ENCODE measurements around the gene MOG.

MOG gene

GRCh38 chr6:29705389-29706231 is 48.7 kb downstream of the MOG start:
- DNase-seq (ENCODE audit: low read depth), result no peak
- TF ChIP-seq MYC (IDR thresholded peaks at IDR 0.05; ENCODE audit: low read depth, low read length) (no peak), MAX (IDR thresholded peaks at IDR 0.05; ENCODE audit: low read depth, low read length) (no peak), POLR2A (IDR thresholded peaks at IDR 0.05; ENCODE audit: extremely low read depth, insufficient read length) (no peak), CTCF (IDR thresholded peaks at IDR 0.05; ENCODE audit: low read depth, low read length) (no peak)
- H3K4me3 ChIP-seq (ENCODE audit: low read depth, low read length), result no peak overlapping the region

GRCh38 chr6:29708432-29709179 is 51.7 kb downstream of the MOG start:
- DNase-seq (ENCODE audit: low read depth), result no peak
- TF ChIP-seq POLR2A (IDR thresholded peaks at IDR 0.05; ENCODE audit: extremely low read depth, insufficient read length), result no peak
- no peak for TF ChIP-seq CTCF (IDR thresholded peaks at IDR 0.05; ENCODE audit: low read depth, low read length)
- no peak for TF ChIP-seq MAX (IDR thresholded peaks at IDR 0.05; ENCODE audit: low read depth, low read length)
- no peak for TF ChIP-seq MYC (IDR thresholded peaks at IDR 0.05; ENCODE audit: low read depth, low read length)
- no peak overlapping the region for H3K4me3 ChIP-seq (ENCODE audit: low read depth, low read length)

GRCh38 chr6:29709188-29709587 is 52.3 kb downstream of the MOG start:
- DNase-seq (ENCODE audit: low read depth), result no peak
- no peak for TF ChIP-seq MYC (IDR thresholded peaks at IDR 0.05; ENCODE audit: low read depth, low read length)
- TF ChIP-seq CTCF (IDR thresholded peaks at IDR 0.05; ENCODE audit: low read depth, low read length), result no peak
- TF ChIP-seq POLR2A (IDR thresholded peaks at IDR 0.05; ENCODE audit: extremely low read depth, insufficient read length), result no peak
- TF ChIP-seq MAX (IDR thresholded peaks at IDR 0.05; ENCODE audit: low read depth, low read length), result no peak
- H3K4me3 ChIP-seq (ENCODE audit: low read depth, low read length), result no peak overlapping the region

- TF ChIP-seq POLR2A (IDR thresholded peaks at IDR 0.05; ENCODE audit: extremely low read depth, insufficient read length) (no peak), MAX (IDR thresholded peaks at IDR 0.05; ENCODE audit: low read depth, low read length) (no peak), CTCF (IDR thresholded peaks at IDR 0.05; ENCODE audit: low read depth, low read length) (no peak), MYC (IDR thresholded peaks at IDR 0.05; ENCODE audit: low read depth, low read length) (no peak)
- H3K4me3 ChIP-seq (ENCODE audit: low read depth, low read length), result no peak overlapping the region
- DNase-seq (ENCODE audit: low read depth), result no peak
Measured at GRCh38 chr6:29710281-29710941, 53.5 kb downstream of the MOG start.

- no peak for TF ChIP-seq MAX (IDR thresholded peaks at IDR 0.05; ENCODE audit: low read depth, low read length)
- no peak for TF ChIP-seq MYC (IDR thresholded peaks at IDR 0.05; ENCODE audit: low read depth, low read length)
- no peak for TF ChIP-seq POLR2A (IDR thresholded peaks at IDR 0.05; ENCODE audit: extremely low read depth, insufficient read length)
- no peak for TF ChIP-seq CTCF (IDR thresholded peaks at IDR 0.05; ENCODE audit: low read depth, low read length)
- no peak for DNase-seq (ENCODE audit: low read depth)
Measured at GRCh38 chr6:29720863-29721262, 64.0 kb downstream of the MOG start.

More at GRCh38 chr6:29720863-29721262, 64.0 kb downstream of the MOG start:
- H3K4me3 ChIP-seq (ENCODE audit: low read depth, low read length), result no peak overlapping the region
